H1 (cell line): Measurements from ENCODE around the gene FBXO11. TPM values are rescaled to one million over a fixed set of nuclear protein-coding genes. Genes with fewer than 3 reads are reported as not detected.

Experiments
- BCL11A ChIP-seq, 2 experiments: IDR thresholded peaks; one replicate each; pipeline ENCODE4 v1.6.1; 2011; ENCODE audit warnings: low read depth in 2 of 2, low read length in 2 of 2, mild to moderate bottlenecking in 2 of 2
- polyA plus RNA-seq, 7 experiments: library from polyadenylated mRNA; depleted of rRNA in 3 of 7; stranded (reverse) in 5 of 7; unstranded in 2 of 7; fragments of >200 nt in 5 of 7; fragments of 200-250 nt in 2 of 7; gene quantifications; 1 replicate in 5 of 7; 2 replicates in 1 of 7; 4 replicates in 1 of 7; pipeline versions ENCODE4 v1.2.1 to v1.2.3, GENCODE V29; 2011 to 2013; ENCODE audit warnings: missing spikeins in 2 of 7, mixed read lengths in 2 of 7
- total RNA-seq: library from RNA; stranded (reverse); fragmentation: NEBNext Ultra II Directional; extraction: Animal tissue kit (Norgen Biotek cat#: 25700); gene quantifications from 2 replicates; pipeline ENCODE4 v1.2.1, GENCODE V29; 2021

The FBXO11 gene
- total and polyA plus RNA-seq, 2 of the 8 experiments (the other 6 are each of a cell fraction or from before 2014, with no cell fraction given): 21.7 to 57.3 TPM

DNA sequence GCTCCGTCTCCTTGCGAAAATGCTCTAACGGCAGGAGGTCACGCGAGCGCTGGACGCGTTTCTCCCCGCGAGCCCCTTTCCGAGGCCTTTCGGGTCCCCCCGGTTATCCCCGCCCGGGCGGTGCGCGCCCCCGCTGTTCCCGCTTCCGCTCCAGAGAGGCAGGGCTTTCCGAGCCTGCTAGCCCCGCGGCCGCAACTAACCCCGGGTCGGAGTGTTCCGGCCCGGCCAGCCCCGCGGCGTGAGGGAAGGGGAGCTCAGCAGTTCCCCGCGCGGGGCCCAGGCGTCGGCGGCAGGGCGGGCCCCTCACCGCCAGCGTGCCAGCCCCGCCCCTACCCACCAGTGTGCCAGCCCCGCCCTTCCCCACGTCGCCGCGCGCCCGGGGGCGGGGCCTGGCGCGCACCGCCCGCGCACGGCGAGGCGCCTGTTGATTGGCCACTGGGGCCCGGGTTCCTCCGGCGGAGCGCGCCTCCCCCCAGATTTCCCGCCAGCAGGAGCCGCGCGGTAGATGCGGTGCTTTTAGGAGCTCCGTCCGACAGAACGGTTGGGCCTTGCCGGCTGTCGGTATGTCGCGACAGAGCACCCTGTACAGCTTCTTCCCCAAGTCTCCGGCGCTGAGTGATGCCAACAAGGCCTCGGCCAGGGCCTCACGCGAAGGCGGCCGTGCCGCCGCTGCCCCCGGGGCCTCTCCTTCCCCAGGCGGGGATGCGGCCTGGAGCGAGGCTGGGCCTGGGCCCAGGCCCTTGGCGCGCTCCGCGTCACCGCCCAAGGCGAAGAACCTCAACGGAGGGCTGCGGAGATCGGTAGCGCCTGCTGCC lies 123.4 kb downstream of the FBXO11 start, which contains the start of gene MSH6 (continued):
- TF ChIP-seq BCL11A (IDR thresholded peaks at IDR 0.05; ENCODE audit: low read depth in 2 of 2, low read length in 2 of 2): no peak
